Bronchial epithelial cell (primary cell): ENCODE data around the gene YIPF6. TPM values are rescaled to one million over a fixed set of nuclear protein-coding genes. Genes with fewer than 3 reads are reported as not detected.
A peak's percentile ranks its signal among the peaks of the same experiment; 100 is the strongest.

Experiments
- DNase-seq: peaks from one replicate; pipeline ENCODE4 v3.0.0-alpha.2; 2010; ENCODE audit warnings: low read depth
- FAIRE-seq: peaks from 2 replicates; lab custom pipeline; 2011; peaks lifted over from hg19 to GRCh38; lab: Jason Lieb, UNC
- H3K27me3 ChIP-seq: 2 replicates; pipeline ENCODE4 v1.5.1; 2011; ENCODE audit warnings: low read length; ENCODE audit not compliant: control insufficient read depth, insufficient read depth
- H3K36me3 ChIP-seq: 2 replicates; pipeline ENCODE4 v1.5.1; 2011; ENCODE audit warnings: low read length; ENCODE audit not compliant: control insufficient read depth, insufficient read depth
- H3K4me3 ChIP-seq: 2 replicates; pipeline ENCODE4 v1.5.1; 2011; ENCODE audit warnings: mild to moderate bottlenecking, low read depth, low read length, control low read depth
- total RNA-seq: library from RNA; depleted of rRNA; stranded (reverse); fragments of >200 nt; gene quantifications from 2 replicates; pipeline ENCODE4 v1.2.1, GENCODE V29; 2014
- TF ChIP-seq, protein P1 (sequence below): IDR thresholded peaks from 2 replicates; pipeline ENCODE4 v1.5.1; 2011; ENCODE audit warnings: mild to moderate bottlenecking, moderate library complexity, low read length, control low read depth, inconsistent platforms; ENCODE audit not compliant: insufficient read depth, severe bottlenecking

YIPF6 gene
- total RNA-seq, 1 donor from 2014 or later, result 37.1 TPM

DNA sequence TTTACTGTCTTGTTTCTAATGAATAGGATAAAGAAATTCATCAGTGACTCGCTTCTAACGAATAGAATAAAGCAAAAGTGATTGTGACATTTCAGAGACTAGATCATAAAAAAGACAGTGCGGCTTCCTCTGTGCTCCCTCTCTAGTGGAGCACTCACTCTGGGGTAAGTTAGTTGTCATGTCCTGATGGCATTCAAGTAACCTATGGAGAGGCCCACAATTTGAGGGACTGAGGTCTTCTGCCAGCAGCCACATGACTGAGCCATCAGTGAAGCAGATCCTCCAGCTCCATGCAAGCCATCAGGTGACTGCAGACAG, 72.4 kb downstream of the YIPF6 start:
- TF ChIP-seq, protein P1, sequence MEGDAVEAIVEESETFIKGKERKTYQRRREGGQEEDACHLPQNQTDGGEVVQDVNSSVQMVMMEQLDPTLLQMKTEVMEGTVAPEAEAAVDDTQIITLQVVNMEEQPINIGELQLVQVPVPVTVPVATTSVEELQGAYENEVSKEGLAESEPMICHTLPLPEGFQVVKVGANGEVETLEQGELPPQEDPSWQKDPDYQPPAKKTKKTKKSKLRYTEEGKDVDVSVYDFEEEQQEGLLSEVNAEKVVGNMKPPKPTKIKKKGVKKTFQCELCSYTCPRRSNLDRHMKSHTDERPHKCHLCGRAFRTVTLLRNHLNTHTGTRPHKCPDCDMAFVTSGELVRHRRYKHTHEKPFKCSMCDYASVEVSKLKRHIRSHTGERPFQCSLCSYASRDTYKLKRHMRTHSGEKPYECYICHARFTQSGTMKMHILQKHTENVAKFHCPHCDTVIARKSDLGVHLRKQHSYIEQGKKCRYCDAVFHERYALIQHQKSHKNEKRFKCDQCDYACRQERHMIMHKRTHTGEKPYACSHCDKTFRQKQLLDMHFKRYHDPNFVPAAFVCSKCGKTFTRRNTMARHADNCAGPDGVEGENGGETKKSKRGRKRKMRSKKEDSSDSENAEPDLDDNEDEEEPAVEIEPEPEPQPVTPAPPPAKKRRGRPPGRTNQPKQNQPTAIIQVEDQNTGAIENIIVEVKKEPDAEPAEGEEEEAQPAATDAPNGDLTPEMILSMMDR, result no peak
- Histone ChIP-seq H3K27me3 (no peaks in the 10 kb centered on the region), H3K4me3 (no peak overlapping the region), H3K36me3 (no peaks in the 10 kb centered on the region)
- FAIRE-seq (no peak), DNase-seq (no peak)

DNA sequence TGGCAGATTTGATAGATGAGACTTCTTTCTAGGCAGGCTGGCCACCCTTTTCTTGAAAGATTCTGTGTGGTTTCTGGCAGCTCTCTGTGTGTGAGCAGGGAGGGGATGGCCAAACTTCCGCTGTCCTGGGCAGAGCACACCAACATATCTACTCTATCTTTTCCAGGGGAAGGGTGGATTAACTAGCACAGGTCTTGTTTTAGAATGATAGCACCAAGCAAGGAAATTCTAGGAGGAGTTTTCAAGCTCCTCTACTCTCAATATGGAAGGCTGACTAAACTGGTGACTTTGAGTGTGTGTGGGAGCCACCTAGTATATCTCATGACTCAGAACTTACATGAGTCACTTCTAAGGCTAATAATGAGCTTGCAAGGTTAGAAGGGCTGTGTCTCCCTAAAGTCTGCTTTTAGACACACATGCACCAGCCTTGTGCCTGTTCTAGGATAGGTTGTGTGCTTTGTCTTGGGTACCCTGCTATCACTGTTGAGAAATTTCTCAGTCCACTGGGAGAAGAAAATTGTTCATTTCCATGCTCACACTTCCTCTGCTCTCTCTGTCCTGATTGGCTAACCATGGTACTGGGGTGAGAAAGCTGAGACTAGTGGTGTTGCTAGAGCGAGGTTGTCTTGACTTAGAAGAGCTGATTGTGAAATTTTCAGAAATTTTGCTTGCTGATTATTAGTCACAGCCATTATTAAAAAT, 72.9 kb downstream of the YIPF6 start:
- TF ChIP-seq, protein P1, result no peak
- H3K27me3 ChIP-seq, result no peaks in the 10 kb centered on the region
- peak; percentile 90 for DNase-seq
- H3K4me3 ChIP-seq, result no peak overlapping the region
- H3K36me3 ChIP-seq, result no peaks in the 10 kb centered on the region
- no peak for FAIRE-seq

DNA sequence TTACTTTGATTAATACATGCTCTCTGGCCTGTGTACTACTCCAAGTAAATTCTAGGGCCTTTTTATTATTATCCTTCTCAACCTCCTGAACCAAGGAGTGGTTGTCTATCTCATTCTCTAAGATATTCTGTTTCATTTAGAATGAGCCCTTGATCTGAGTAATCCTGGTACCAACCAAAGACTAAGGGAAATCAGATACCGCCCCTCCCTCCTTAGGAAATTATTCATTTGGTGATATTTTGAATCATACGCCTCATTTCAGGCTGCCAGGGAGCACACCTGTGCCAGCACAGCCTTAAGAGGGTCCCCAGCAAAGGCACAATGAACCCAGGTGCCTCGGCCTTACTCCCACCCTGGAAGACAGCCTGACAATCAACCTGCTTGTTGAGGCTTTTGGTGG, 75.4 kb downstream of the YIPF6 start:
- FAIRE-seq, result no peak
- DNase-seq, result no peak
- Histone ChIP-seq H3K36me3 (no peaks in the 10 kb centered on the region), H3K4me3 (no peak overlapping the region), H3K27me3 (no peaks in the 10 kb centered on the region)
- TF ChIP-seq, protein P1, result no peak

DNA sequence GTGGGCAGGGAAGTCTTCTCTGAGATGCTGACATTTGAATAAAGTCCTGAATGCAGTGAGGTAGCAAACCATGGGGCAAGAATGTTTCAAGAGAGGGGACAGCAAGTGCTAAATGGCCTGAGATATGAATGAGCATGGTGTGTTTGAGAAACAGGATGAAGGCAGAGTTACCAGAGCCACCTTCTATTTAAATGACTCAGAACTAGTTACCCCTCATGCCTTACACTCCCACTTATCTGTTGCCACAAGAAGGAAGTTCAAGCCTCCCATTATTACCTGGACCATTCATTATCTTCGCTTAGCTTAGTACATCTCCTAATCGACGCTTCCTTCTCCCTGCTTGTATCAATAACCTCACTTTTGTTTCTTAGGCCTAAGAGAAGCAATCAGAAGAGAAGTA, 81.0 kb downstream of the YIPF6 start:
- Histone ChIP-seq H3K4me3 (no peak overlapping the region), H3K27me3 (no peaks in the 10 kb centered on the region), H3K36me3 (no peaks in the 10 kb centered on the region)
- TF ChIP-seq, protein P1, result no peak
- DNase-seq (no peak), FAIRE-seq (peak; percentile 81)

DNA sequence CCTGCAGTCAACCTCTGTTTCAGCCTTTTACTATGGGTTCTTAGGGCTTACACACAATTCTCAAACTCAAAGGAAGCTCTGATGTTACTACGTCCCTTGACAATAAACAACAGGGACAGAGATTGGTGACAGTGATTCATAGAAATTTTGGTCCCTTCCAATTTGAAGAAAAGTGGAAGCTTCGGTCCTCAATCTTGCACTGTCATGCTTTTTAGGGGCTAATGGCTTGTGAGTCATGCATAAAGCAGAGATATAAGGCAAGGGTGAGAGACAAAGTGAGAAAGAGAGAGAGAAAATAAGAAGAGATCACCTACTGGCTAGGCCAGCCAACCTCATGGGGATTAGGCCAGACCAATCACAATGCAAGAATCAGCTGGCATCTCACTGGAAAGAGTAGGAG, 85.4 kb downstream of the YIPF6 start:
- H3K27me3 ChIP-seq, result no peaks in the 10 kb centered on the region
- H3K36me3 ChIP-seq, result no peaks in the 10 kb centered on the region
- TF ChIP-seq, protein P1, result no peak
- H3K4me3 ChIP-seq, result no peak overlapping the region
- FAIRE-seq (no peak), DNase-seq (no peak)

Other genes with a start within 250 kb of the YIPF6 start
- 3.2 and 4.6 TPM in 2 replicates for gene OPHN1, start 65.6 kb upstream of the YIPF6 start, total RNA-seq
- gene STARD8, start 148.6 kb downstream of the YIPF6 start, total RNA-seq, result not detected in 2 replicates